RWPE2 (cell line): ENCODE results near the gene STEAP1.

Source experiments
- ATAC-seq: fragments of 200-7000 bp; cut with Tn5 transposase; 3 replicates; pipeline ENCODE4 v1.9.1; 2021; ENCODE audit warnings: low read depth
- DNase-seq: peaks from one replicate; pipeline ENCODE4 v3.0.0-alpha.2; 2020; ENCODE audit warnings: low spot score
- H3K27ac ChIP-seq: fragments of 450-650 bp; 2 replicates; pipeline ENCODE4 v1.5.1; 2017; ENCODE audit warnings: mild to moderate bottlenecking; ENCODE audit not compliant: poor library complexity, severe bottlenecking
- H3K27me3 ChIP-seq: fragments of 250-450 bp; sonication (Bioruptor Pico); 2 replicates; pipeline ENCODE4 v1.5.1; 2021; ENCODE audit warnings: mild to moderate bottlenecking, moderate library complexity; ENCODE audit not compliant: insufficient read depth, poor library complexity, severe bottlenecking
- H3K36me3 ChIP-seq: fragments of 250-450 bp; sonication (Bioruptor Pico); 2 replicates; pipeline ENCODE4 v1.5.1; 2020; ENCODE audit warnings: low read depth, mild to moderate bottlenecking, moderate library complexity
- H3K4me1 ChIP-seq: fragments of 250-450 bp; sonication (Bioruptor Pico); 2 replicates; pipeline ENCODE4 v1.5.1; 2021; ENCODE audit warnings: mild to moderate bottlenecking, moderate library complexity; ENCODE audit not compliant: insufficient read depth, poor library complexity, severe bottlenecking
- H3K4me3 ChIP-seq: fragments of 250-450 bp; sonication (Bioruptor Pico); 2 replicates; pipeline ENCODE4 v1.5.1; 2021; ENCODE audit warnings: mild to moderate bottlenecking, moderate library complexity; ENCODE audit not compliant: severe bottlenecking
- H3K9me3 ChIP-seq: fragments of 250-450 bp; sonication (Bioruptor Pico); 2 replicates; pipeline ENCODE4 v1.5.1; 2021; ENCODE audit warnings: mild to moderate bottlenecking, moderate library complexity; ENCODE audit not compliant: severe bottlenecking
- CTCF ChIP-seq: fragments of 450-650 bp; IDR thresholded peaks from one replicate; pipeline ENCODE4 v1.5.1; 2017; ENCODE audit warnings: mild to moderate bottlenecking, moderate library complexity; ENCODE audit not compliant: poor library complexity, severe bottlenecking

STEAP1 gene

GRCh38 chr7:90210475-90210874, 56.2 kb downstream of the STEAP1 start:
- Histone ChIP-seq H3K27ac (no peak overlapping the region), H3K36me3 (no peaks in the 10 kb centered on the region), H3K4me3 (no peak overlapping the region), H3K4me1 (peaks cover 4% of the 10 kb centered on the region), H3K9me3 (no peaks in the 10 kb centered on the region), H3K27me3 (no peaks in the 10 kb centered on the region)
- ATAC-seq (no peak), DNase-seq (no peak)
- TF ChIP-seq CTCF: no peak

DNA sequence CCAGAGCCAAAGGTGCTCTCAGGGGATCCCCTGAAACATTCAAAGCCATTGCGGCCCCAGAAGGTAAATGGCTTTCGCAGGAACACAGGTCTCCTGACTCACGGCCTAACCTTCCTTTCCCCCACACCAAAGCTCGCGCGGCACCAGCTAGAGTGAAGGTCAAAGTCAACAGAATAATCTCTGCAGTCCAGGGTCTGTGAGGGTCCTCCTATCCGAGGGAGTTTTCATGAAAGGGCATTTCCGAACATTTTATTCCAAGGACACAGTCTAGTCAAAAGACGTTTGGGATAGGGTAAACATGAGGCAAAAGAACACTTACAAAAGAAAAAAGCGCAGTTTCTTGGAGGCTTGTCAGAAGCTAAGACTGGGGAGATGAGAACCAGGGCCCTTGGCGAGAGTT, 56.7 kb downstream of the STEAP1 start:
- Histone ChIP-seq H3K36me3 (no peaks in the 10 kb centered on the region), H3K27ac (no peak overlapping the region), H3K4me1 (peaks cover 4% of the 10 kb centered on the region), H3K4me3 (peak overlapping the region; percentile 48), H3K9me3 (no peaks in the 10 kb centered on the region), H3K27me3 (no peaks in the 10 kb centered on the region)
- DNase-seq (no peak), ATAC-seq (no peak; the same call in 2 of the 3 replicates)
- no peak for TF ChIP-seq CTCF

- no peaks in the 10 kb centered on the region for H3K27me3 ChIP-seq
- no peak within 1 kb of the TSS for H3K27ac ChIP-seq
- peaks cover 4% of the 10 kb centered on the region for H3K4me1 ChIP-seq
- peak; percentile 85 for DNase-seq
- peak; percentile 73 for TF ChIP-seq CTCF
- no peaks in the 10 kb centered on the region for H3K36me3 ChIP-seq
- no peaks in the 10 kb centered on the region for H3K9me3 ChIP-seq
- H3K4me3 ChIP-seq: peak within 1 kb of the TSS; percentile 48
- ATAC-seq: peak; percentile 97
Observed at GRCh38 chr7:90211391-90212148, 57.3 kb downstream of the STEAP1 start, which contains the start of gene STEAP2. STEAP2 (plus strand) TSS chr7:90211740; CDS start chr7:90225083, 13,343 bp downstream.

DNA sequence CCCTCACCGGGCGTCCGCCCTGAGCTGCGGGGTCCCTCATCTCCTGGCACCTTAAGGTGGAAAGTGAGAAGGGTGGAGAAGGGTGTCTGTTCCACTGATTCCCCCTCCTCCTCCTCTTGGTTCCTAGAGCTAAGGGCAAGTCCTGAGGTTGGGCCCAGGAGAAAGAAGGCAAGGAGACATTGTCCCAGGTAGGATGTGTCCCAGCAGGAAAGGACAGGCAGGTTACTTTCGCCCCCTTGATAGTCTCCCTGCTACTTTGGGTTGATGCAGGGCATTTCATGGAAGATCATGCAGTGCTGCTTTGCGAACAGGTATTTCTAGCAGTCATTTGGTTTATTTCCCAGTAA, 57.9 kb downstream of the STEAP1 start:
- no peaks in the 10 kb centered on the region for H3K36me3 ChIP-seq
- H3K4me1 ChIP-seq: peaks cover 4% of the 10 kb centered on the region
- DNase-seq (no peak), ATAC-seq (no peak; the same call in 2 of the 3 replicates)
- no peak overlapping the region for H3K27ac ChIP-seq
- peak overlapping the region; percentile 48 for H3K4me3 ChIP-seq
- H3K9me3 ChIP-seq: no peaks in the 10 kb centered on the region
- no peak for TF ChIP-seq CTCF
- H3K27me3 ChIP-seq: no peaks in the 10 kb centered on the region

DNA sequence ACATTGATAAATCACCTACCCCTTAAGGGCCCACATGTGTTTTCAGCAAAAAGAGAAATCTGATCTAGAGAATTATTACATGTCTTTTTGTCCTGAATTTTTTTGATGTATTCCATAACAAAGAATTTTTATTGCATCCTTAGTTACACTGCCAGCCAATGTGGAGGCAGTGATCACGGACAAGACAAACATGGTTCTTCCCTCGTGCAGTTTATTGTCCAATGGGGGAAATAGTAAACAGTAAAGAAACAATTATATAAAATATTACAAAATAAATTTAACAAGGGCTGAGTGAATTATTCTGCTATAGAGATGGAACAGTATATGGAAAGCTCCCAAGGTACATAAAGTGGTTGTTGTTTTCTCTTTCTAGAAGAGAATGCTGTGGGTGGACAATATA, 59.3 kb downstream of the STEAP1 start:
- H3K27ac ChIP-seq: no peak overlapping the region
- no peaks in the 10 kb centered on the region for H3K9me3 ChIP-seq
- no peak for TF ChIP-seq CTCF
- ATAC-seq (no peak), DNase-seq (no peak)
- no peak overlapping the region for H3K4me3 ChIP-seq
- no peaks in the 10 kb centered on the region for H3K36me3 ChIP-seq
- H3K27me3 ChIP-seq: no peaks in the 10 kb centered on the region
- peaks cover 4% of the 10 kb centered on the region for H3K4me1 ChIP-seq
